Measurements from ENCODE around the gene MAGI3. TPM values are rescaled to one million over a fixed set of nuclear protein-coding genes. Genes with fewer than 3 reads are reported as not detected.

Gene MAGI3
- total and polyA plus RNA-seq, 8 donors, result 27.4 to 62.2 (median 36.3) TPM

GRCh38 chr1:113530021-113530420, 139.7 kb downstream of the MAGI3 start:
- Histone ChIP-seq H3K27ac (no peak overlapping the region), H3K4me3 (no peak overlapping the region), H3K36me3 (no peaks in the 10 kb centered on the region), H3K9me3 (peaks cover 0 to 5% of the 10 kb centered on the region in 2 donors), H3K4me1 (no peaks in the 10 kb centered on the region), H3K27me3 (no peaks in the 10 kb centered on the region)
- ATAC-seq (no peak), DNase-seq (no peak)
- no peak for TF ChIP-seq CTCF (IDR thresholded peaks at IDR 0.05)
- intact Hi-C loops (cut with DNase I), result no loop called here

GRCh38 chr1:113531321-113531720, 141.0 kb downstream of the MAGI3 start:
- Histone ChIP-seq H3K27ac (no peak overlapping the region), H3K9me3 (peaks cover 0 to 5% of the 10 kb centered on the region in 2 donors), H3K36me3 (no peaks in the 10 kb centered on the region), H3K4me1 (no peaks in the 10 kb centered on the region), H3K4me3 (no peak overlapping the region), H3K27me3 (no peaks in the 10 kb centered on the region)
- no peak for ATAC-seq
- intact Hi-C loops (cut with DNase I), result no loop called here
- DNase-seq, result no peak
- TF ChIP-seq CTCF (IDR thresholded peaks at IDR 0.05), result no peak

- no peaks in the 10 kb centered on the region for H3K4me1 ChIP-seq
- peaks cover 0 to 5% of the 10 kb centered on the region in 2 donors for H3K9me3 ChIP-seq
- ATAC-seq (no peak), DNase-seq (no peak)
- no peak overlapping the region for H3K27ac ChIP-seq
- intact Hi-C loops (cut with DNase I), result no loop called here
- no peak for TF ChIP-seq CTCF (IDR thresholded peaks at IDR 0.05)
- no peak overlapping the region for H3K4me3 ChIP-seq
- H3K36me3 ChIP-seq, result no peaks in the 10 kb centered on the region
- H3K27me3 ChIP-seq, result no peaks in the 10 kb centered on the region
Measured at GRCh38 chr1:113533061-113533460, 142.7 kb downstream of the MAGI3 start.

- intact Hi-C loops (cut with DNase I), result no loop called here
- H3K9me3 ChIP-seq, result no peaks in the 10 kb centered on the region
- DNase-seq, result no peak
- no peak for ATAC-seq
- H3K4me1 ChIP-seq, result no peaks in the 10 kb centered on the region
- no peak for TF ChIP-seq CTCF (IDR thresholded peaks at IDR 0.05)
- H3K4me3 ChIP-seq, result no peak overlapping the region
- H3K36me3 ChIP-seq, result no peaks in the 10 kb centered on the region
- no peaks in the 10 kb centered on the region for H3K27me3 ChIP-seq
- no peak overlapping the region for H3K27ac ChIP-seq
Measured at GRCh38 chr1:113534130-113534817, 144.0 kb downstream of the MAGI3 start.

- H3K27me3 ChIP-seq, result no peaks in the 10 kb centered on the region
- no peak for TF ChIP-seq CTCF (IDR thresholded peaks at IDR 0.05)
- H3K9me3 ChIP-seq, result no peaks in the 10 kb centered on the region
- DNase-seq, result no peak
- intact Hi-C loops (cut with DNase I), result no loop called here
- no peaks in the 10 kb centered on the region for H3K36me3 ChIP-seq
- no peak for ATAC-seq
- H3K4me3 ChIP-seq, result no peak overlapping the region
- H3K27ac ChIP-seq, result no peak overlapping the region
- H3K4me1 ChIP-seq, result no peaks in the 10 kb centered on the region
Measured at GRCh38 chr1:113534875-113535274, 144.6 kb downstream of the MAGI3 start.
